Posterior vena cava (tissue), 2 donors: ENCODE results near the gene UIMC1. TPM values are rescaled to one million over a fixed set of nuclear protein-coding genes. Genes with fewer than 3 reads are reported as not detected.

Source experiments
- DNase-seq: peaks from one replicate; pipeline ENCODE4 v3.0.0-alpha.2; 2020; ENCODE audit warnings: low spot score
- intact Hi-C, 2 donors: fragments of 100-400 bp; cut with DNase I; formaldehyde crosslinking; loops; one replicate each; pipeline versions ENCODE4 v1.14.1 to v1.14.2; 2022 to 2023
- total RNA-seq, 2 donors: library from RNA; stranded (reverse); fragmentation: NEBNext Ultra II Directional; extraction: Animal tissue kit (Norgen Biotek cat#: 25700); gene quantifications; one replicate each; pipeline ENCODE4 v1.2.1, GENCODE V29; 2021
- donor health status: DM: yes; HTN: yes; CAD: no.
- donor health status: DM: yes; HTN: yes; CAD: no.

Gene UIMC1
- total RNA-seq, 2 donors from 2014 or later = 33.1 to 41.4 TPM

GRCh38 chr5:176891331-176891958 is 115.1 kb downstream of the UIMC1 start:
- intact Hi-C loops = no loop called here
- DNase-seq = no peak

DNA sequence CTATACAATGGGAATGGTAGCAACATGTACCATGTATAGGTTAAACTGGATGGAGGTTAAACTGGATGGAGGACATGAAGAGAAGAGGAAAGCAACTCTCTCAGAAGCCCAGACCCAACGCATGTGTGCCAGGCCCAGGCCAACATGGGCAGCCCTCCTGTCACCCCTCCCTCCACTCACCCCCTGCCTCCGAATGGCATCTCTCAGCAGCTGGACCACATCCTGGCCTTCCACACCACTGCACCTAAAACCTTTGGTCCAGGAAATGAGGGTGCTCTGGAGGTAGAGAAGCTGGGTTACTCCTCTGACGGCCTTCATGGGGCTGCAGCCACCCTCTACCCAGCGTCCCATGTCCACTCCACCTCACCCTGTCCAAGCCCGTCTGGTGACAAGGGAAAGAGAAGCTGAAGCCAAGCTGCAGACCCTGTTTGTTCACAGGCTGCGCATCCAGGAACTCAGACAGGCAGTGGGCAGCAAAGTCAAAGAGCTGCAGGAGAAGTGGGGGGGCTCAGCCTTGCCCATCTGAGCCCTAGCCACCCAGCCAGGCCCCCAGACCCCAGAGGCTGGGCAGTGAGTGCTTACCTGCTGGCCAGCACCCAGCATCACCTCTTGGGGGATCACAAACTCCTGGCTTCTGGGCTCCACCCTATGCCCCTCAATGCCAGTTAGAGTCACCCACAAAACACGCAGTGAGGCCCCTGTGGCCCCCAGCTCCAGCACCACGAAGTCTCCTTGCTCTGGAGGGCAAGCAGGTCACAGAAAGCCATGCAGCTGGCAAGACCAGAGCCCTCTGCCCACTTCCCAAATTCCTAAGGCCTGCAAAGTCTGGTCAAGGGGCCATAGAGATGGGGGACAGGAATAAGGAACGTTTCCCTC is 115.9 kb downstream of the UIMC1 start:
- no peak for DNase-seq
- intact Hi-C loops = no loop called here

GRCh38 chr5:176889321-176890280 is 117.0 kb downstream of the UIMC1 start:
- DNase-seq = peak; percentile 74
- intact Hi-C loops = no loop called here

DNA sequence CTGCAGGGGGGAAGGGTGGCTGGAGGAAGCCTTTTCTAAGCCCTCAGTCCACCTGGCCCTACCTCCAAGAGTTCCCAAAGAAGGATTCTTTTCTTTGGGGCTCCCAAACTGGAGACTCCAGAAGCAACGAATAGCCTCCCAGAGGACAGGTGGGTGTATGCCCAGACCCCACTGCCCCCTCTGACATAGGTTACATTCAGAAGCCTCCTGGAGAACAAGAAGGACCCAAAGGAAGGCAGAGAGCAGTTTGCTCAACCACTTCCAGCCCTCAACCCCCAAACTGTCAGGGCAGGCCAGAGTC is 117.8 kb downstream of the UIMC1 start:
- no peak for DNase-seq
- intact Hi-C loops = no loop called here

GRCh38 chr5:176888016-176888864 is 118.3 kb downstream of the UIMC1 start:
- peak; percentile 66 for DNase-seq
- intact Hi-C loops = no loop called here

- intact Hi-C loops = no loop called here
These were observed 119.2 kb downstream of the UIMC1 start for GRCh38 chr5:176887252-176887849.

DNA sequence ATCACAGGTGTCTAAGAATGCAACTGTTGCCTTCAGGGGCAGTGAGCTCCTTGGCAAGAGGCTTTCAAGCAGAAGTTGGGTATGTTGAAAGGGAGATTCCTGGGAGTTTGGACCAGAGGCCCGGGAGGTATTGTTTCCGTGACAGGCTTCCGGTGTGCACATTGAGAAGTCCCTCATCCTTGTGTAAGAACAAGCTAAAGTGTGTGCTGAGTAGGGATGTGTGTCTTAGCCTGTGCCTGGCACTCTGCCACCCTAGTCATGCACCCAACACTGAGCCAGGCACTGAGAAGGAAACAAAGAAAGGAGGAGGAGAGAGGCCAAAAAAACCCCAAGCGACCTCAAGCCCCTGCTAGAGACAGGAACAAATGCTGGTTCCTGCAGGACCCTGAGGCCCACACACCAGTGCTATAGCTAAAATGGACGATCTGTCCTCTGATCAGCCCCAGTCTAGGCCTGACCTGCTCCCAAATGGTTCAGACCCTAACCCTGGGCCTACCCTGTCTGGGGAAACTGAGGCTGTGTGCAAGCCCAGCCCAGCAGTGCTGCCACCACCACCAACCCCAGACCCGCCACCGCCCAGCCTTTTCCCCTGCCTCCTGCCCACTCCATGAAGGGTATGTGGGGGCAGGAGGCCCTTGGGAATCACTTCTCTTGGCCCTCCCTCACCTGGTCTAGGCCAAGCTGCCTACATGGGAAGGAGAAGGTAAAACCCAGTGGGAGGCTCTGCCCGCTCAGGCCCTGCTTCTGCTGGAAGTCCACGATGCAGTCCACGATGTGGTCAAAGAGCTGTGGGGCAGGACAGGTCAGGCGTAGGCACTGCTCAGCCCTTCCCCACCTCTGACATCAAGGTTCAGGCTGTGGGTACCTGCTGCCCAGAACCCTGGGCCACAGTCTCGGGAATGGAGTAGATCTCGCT is 120.0 kb downstream of the UIMC1 start:
- intact Hi-C loops = no loop called here
- DNase-seq = peak; percentile 53

More at GRCh38 chr5:176887252-176887849, 119.2 kb downstream of the UIMC1 start:
- DNase-seq = peak; percentile 72

DNA sequence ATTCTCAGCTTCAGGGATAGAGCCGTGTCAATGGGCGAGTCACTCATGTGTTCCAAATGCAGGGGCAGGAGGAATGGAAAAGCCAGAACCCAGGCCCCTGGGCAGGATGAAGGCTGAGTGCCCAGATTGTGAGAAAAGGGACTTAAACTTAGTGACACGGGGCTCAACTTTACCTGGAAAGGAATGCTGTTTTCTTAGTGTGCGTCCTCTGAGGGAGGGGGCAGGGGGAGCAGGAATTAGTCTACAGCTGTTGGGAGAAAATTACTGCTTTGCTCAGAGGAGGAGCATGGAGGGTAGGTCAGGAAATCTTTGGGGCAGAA is 122.0 kb downstream of the UIMC1 start:
- intact Hi-C loops = no loop called here
- DNase-seq = peak; percentile 35

GRCh38 chr5:176883700-176884570 is 122.6 kb downstream of the UIMC1 start:
- DNase-seq = peak; percentile 64
- intact Hi-C loops = no loop called here

DNA sequence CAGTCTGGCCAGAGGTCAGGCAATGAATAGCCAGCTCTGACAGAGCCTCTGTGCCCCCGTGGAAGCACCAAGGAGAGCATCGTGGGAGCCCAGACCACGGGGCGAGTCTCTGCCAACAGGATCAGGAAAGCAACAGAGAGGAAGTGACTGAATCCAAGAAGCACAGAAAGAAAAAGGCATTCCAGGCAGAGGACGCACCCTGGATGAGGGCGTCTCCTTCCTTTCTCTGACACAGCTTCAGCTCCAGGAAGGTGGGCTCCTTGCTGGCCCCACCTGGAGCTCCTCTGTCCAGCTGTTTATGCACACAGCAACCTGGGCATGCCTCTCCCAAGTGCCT is 124.0 kb downstream of the UIMC1 start:
- intact Hi-C loops = no loop called here
- peak; percentile 72 for DNase-seq

DNA sequence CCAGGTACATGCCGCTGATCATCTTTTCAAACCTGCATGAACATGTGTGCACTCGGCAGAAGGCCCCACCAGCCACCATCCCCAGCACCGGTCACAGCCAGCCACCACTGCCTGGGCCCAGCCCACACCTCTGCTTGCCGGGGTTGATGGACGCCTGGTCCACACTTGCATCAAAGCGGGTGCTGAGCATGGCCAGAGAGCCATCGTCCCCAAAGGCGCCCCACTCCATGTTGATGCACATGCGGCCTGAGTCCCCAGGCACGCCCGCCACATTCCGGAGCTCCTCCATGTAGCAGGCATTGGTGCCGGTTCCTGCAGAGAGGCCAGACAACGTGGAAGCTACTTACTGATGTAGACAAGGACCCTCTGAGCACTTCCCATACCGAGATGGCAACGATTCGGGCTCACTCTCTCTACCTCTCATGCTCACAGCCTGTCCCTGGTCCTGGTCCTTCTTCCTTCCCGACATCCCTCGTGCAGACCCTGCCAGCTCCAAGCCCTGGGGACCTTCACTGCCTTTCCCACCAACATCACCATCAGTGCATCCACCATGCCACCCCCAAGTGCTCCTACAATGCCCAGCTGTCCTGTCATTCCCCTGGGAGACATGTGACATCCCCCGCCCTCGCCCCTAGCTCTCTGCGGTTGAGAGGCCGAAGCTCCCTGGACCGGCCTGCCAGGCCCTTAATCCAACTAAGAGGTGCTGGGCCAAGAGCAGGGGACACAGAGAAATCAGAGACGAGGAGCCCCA is 124.6 kb downstream of the UIMC1 start:
- peak; percentile 77 for DNase-seq
- intact Hi-C loops = no loop called here

DNA sequence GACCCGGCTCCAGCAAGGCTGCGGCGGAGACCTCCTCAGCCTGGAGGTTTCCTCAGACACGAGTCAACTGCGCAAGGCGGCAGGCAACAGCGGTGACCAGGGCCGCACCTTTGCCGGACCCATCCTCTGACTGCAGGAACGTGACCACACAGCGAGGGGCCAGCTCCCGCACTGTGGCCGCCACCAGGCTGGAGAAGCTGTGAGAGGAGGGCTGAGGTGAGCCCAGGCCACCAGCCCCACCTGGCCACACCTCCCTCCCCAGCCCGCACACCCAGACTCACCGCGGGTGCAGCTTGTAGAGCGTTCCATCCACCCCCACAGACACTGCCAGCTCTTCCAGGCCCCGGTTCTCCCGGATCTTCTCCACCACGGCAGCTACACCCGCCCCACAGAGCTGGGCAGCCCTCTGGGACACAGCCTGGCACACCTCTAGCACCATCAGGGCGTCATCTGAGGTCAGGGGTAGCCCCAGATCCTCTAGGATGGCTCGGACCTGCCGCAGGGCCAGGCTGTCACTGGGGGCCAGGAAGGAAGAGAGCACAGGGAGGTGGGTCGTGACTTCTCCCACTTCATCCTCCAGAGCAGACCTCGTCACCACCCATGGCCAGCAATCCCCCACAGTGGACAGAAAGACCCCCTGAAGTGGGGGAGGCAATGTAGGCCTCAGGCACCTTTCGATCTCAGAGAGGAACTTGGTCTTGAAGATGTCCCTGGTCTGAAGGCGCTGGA is 125.4 kb downstream of the UIMC1 start:
- no peak for DNase-seq
- intact Hi-C loops = no loop called here

GRCh38 chr5:176880366-176881020 is 126.1 kb downstream of the UIMC1 start:
- intact Hi-C loops = no loop called here

DNA sequence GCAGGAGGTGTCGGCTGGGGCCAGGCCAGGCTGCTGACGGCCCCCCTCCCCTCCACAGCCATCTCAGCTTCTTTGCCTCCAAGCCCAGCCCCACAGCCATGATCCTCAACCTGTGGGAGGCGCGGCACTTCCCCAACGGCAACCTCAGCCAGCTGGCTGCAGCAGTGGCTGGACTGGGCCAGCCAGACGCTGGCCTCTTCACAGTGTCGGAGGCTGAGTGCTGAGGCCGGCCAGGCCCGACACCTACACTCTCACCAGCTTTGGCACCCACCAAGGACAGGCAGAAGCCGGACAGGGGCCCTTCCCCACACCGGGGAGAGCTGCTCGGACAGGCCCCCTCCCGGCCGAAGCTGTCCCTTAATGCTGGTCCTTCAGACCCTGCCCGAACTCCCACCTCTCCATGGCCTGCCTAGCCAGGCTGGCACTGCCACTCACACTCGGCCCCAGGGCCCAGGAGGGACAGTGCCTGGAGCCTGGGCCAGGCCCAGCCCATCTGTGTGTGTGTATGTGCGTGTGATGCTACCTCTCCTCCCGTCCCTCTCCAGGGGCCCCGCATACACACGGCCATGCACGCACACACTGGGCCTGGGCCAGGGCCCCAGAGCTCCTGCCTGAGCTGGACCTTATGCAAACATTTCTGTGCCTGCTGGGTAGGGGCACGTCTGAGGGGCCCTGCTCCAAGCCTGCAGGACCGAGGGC is 126.8 kb downstream of the UIMC1 start:
- DNase-seq = no peak
- intact Hi-C loops = no loop called here

More at GRCh38 chr5:176880366-176881020, 126.1 kb downstream of the UIMC1 start:
- peak; percentile 79 for DNase-seq
